Prostate gland (tissue), 2 donors: ENCODE measurements around the gene DXO.
"Not testable (repeated sequence)": the region's sequence is repeated elsewhere in the genome, so short reads cannot be mapped to it uniquely, and the experiment has no call there.

Experiments used
- CTCF ChIP-seq, 4 experiments: fragments of 200-600 bp in 2 of 4; fragments of 450-650 bp in 2 of 4; sonication (generic) in 2 of 4; IDR thresholded peaks; 1 replicate in 3 of 4; 2 replicates in 1 of 4; pipeline ENCODE4 v1.5.1; 2016 to 2019; ENCODE audit warnings: antibody characterized with exemption in 4 of 4, mild to moderate bottlenecking in 2 of 4, moderate library complexity in 2 of 4
- POLR2A ChIP-seq: fragments of 450-650 bp; IDR thresholded peaks from one replicate; pipeline ENCODE4 v1.6.1; 2016; ENCODE audit warnings: antibody characterized with exemption, mild to moderate bottlenecking

- TF ChIP-seq CTCF (IDR thresholded peaks at IDR 0.05); POLR2A: not testable (repeated sequence)
These were observed 35.1 kb upstream of the DXO start for GRCh38 chr6:32007086-32007485.
